NB4 (cell line): ENCODE data around the gene MGRN1.

Experiments
- DNase-seq: peaks from one replicate; pipeline ENCODE4 v3.0.0; 2010; ENCODE audit warnings: low read depth
- H3K4me3 ChIP-seq: one replicate; pipeline ENCODE4 v1.5.1; 2011; ENCODE audit warnings: mild to moderate bottlenecking, low read depth, low read length, moderate library complexity
- CTCF ChIP-seq: IDR thresholded peaks from one replicate; pipeline ENCODE4 v1.5.1; 2012; ENCODE audit warnings: low read depth, low read length
- MAX ChIP-seq: IDR thresholded peaks from 2 replicates; pipeline ENCODE4 v1.6.1; 2011; ENCODE audit warnings: low read depth, low read length
- MYC ChIP-seq: IDR thresholded peaks from 2 replicates; pipeline ENCODE4 v1.6.1; 2011; ENCODE audit warnings: low read depth, low read length
- POLR2A ChIP-seq: IDR thresholded peaks from 2 replicates; pipeline ENCODE4 v1.6.1; 2011; ENCODE audit warnings: mild to moderate bottlenecking; ENCODE audit not compliant: insufficient read length; ENCODE audit errors: extremely low read depth

The MGRN1 gene

GRCh38 chr16:4692460-4693295, 68.1 kb downstream of the MGRN1 start:
- peak overlapping the region; percentile 38 for H3K4me3 ChIP-seq
- no peak for TF ChIP-seq POLR2A
- no peak for TF ChIP-seq MAX
- no peak for TF ChIP-seq MYC
- peak; percentile 46 for DNase-seq

GRCh38 chr16:4693296-4693955, 68.8 kb downstream of the MGRN1 start, which contains the start of gene NUDT16L1:
NUDT16L1 (plus strand) TSS chr16:4693562; CDS start chr16:4693727, 165 bp downstream.
- peak within 1 kb of the TSS; percentile 64 for H3K4me3 ChIP-seq
- TF ChIP-seq MYC (no peak; the same call in 1 of the 2 replicates), MAX (peak; percentile 49; the same call in 1 of the 2 replicates), POLR2A (peak; percentile 53), CTCF (no peak)
- peak; percentile 96 for DNase-seq

GRCh38 chr16:4693956-4694641, 69.5 kb downstream of the MGRN1 start:
- TF ChIP-seq CTCF (no peak), POLR2A (no peak), MAX (no peak), MYC (no peak)
- peak overlapping the region; percentile 64 for H3K4me3 ChIP-seq
- peak; percentile 55 for DNase-seq

- TF ChIP-seq MAX, result no peak
- no peak for TF ChIP-seq POLR2A
- peak; percentile 7 for TF ChIP-seq CTCF
- DNase-seq, result peak; percentile 32
- H3K4me3 ChIP-seq, result peak overlapping the region; percentile 64
Observed at GRCh38 chr16:4694642-4695451, 70.2 kb downstream of the MGRN1 start.

- no peak for DNase-seq
- TF ChIP-seq MAX, result no peak
- no peak for TF ChIP-seq CTCF
- TF ChIP-seq POLR2A, result no peak
- no peak for TF ChIP-seq MYC
- no peak overlapping the region for H3K4me3 ChIP-seq
Observed at GRCh38 chr16:4695473-4696171, 71.0 kb downstream of the MGRN1 start.
